GM23248 (cell line): Measurements from ENCODE around the gene ATP5PD.

Experiments
- EZH2 ChIP-seq: fragments of 200-600 bp; sonication (generic); IDR thresholded peaks from 2 replicates; pipeline ENCODE4 v1.6.1; 2018; ENCODE audit warnings: antibody characterized with exemption, mild to moderate bottlenecking; ENCODE audit not compliant: insufficient read depth, poor library complexity, severe bottlenecking
- EZH2phosphoT487 ChIP-seq: fragments of 200-600 bp; sonication (generic); IDR thresholded peaks from 2 replicates; pipeline ENCODE4 v1.6.1; 2018; ENCODE audit warnings: antibody characterized with exemption, moderate library complexity, mild to moderate bottlenecking, low read depth; ENCODE audit not compliant: insufficient read depth

DNA sequence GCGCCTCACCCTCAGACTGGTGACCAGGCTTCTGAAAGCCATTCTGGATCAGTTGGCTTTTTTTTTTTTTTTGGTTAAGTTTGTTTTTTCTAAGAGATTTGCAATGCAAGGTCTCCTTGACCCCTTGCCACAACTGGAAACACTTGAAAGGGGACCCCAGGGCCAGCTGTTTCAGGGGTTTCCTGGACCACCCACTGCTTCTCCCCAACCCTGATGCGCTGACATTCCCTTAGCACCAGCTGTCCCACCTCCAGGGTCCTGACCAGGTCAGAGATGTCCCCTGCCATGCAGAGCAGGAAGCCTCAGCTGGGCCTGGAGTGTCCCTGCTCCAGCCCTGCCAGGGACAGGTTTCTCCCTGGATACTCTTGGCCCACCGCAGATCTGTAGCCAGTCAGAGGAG lies 42.4 kb downstream of the ATP5PD start:
- TF ChIP-seq EZH2 (no peak), EZH2phosphoT487 (no peak)
